HepG2 (cell line): ENCODE measurements around the gene SLC23A2. TPM values are rescaled to one million over a fixed set of nuclear protein-coding genes. Genes with fewer than 3 reads are reported as not detected.

Experiments
- BORCS8-MEF2B ChIP-seq: sonication (generic); formaldehyde crosslinking; IDR thresholded peaks from 2 replicates; pipeline ENCODE4 v1.8.0; 2022; ENCODE audit warnings: mild to moderate bottlenecking, missing genetic modification reagents
- ELF3 ChIP-seq: IDR thresholded peaks from 2 replicates; pipeline ENCODE4 v1.6.1; 2016; ENCODE audit warnings: missing genetic modification reagents, missing compliant biosample characterization
- FOXP1 ChIP-seq, 2 experiments: fragments of 450-650 bp in 1 of 2; IDR thresholded peaks; 2 replicates each; pipeline ENCODE4 v1.6.1; 2017 to 2018; ENCODE audit warnings: antibody characterized with exemption in 1 of 2
- HOXA3 ChIP-seq: sonication (generic); formaldehyde crosslinking; IDR thresholded peaks from 2 replicates; pipeline ENCODE4 v1.5.0; 2020; ENCODE audit warnings: missing genetic modification reagents
- IRX3 ChIP-seq: sonication (generic); formaldehyde crosslinking; IDR thresholded peaks from 2 replicates; pipeline ENCODE4 v1.8.1; 2023; ENCODE audit warnings: mild to moderate bottlenecking, low read depth, missing genetic modification reagents, borderline replicate concordance
- KAT8 ChIP-seq: IDR thresholded peaks from 2 replicates; pipeline ENCODE4 v1.6.1; 2016; ENCODE audit warnings: missing genetic modification reagents, missing compliant biosample characterization
- KDM4B ChIP-seq: sonication (generic); formaldehyde crosslinking; IDR thresholded peaks from 2 replicates; pipeline ENCODE4 v1.4.0; 2020; ENCODE audit warnings: missing genetic modification reagents
- MIER2 ChIP-seq: IDR thresholded peaks from 2 replicates; pipeline ENCODE4 v1.6.1; 2016; ENCODE audit warnings: missing biosample characterization, missing genetic modification reagents
- MTA3 ChIP-seq: sonication (generic); formaldehyde crosslinking; IDR thresholded peaks from 2 replicates; pipeline ENCODE4 v1.4.0; 2020; ENCODE audit warnings: missing genetic modification reagents
- MYNN ChIP-seq: sonication (generic); formaldehyde crosslinking; IDR thresholded peaks from 2 replicates; pipeline ENCODE4 v1.4.0; 2020; ENCODE audit warnings: mild to moderate bottlenecking, low read depth, missing genetic modification reagents
- NFKB2 ChIP-seq: sonication (generic); formaldehyde crosslinking; IDR thresholded peaks from 2 replicates; pipeline ENCODE4 v1.4.0; 2020; ENCODE audit warnings: missing genetic modification reagents, borderline replicate concordance
- POLR2AphosphoS2 ChIP-seq: IDR thresholded peaks from 2 replicates; pipeline ENCODE4 v1.6.1; 2011; ENCODE audit warnings: low read depth, low read length, improper control_type of control experiment
- RCOR2 ChIP-seq: IDR thresholded peaks from 2 replicates; pipeline ENCODE4 v1.6.1; 2016; ENCODE audit warnings: missing biosample characterization, missing genetic modification reagents
- SAP130 ChIP-seq: IDR thresholded peaks from 2 replicates; pipeline ENCODE4 v1.6.1; 2016; ENCODE audit warnings: low read depth
- SP2 ChIP-seq: sonication (generic); formaldehyde crosslinking; IDR thresholded peaks from 2 replicates; pipeline ENCODE4 v1.5.1; 2020; ENCODE audit warnings: mild to moderate bottlenecking, missing genetic modification reagents
- THAP11 ChIP-seq: IDR thresholded peaks from 2 replicates; pipeline ENCODE4 v1.6.1; 2016; ENCODE audit warnings: missing biosample characterization, missing genetic modification reagents
- TP53 ChIP-seq: sonication (generic); formaldehyde crosslinking; conservative IDR thresholded peaks from 2 replicates; pipeline ENCODE4 v1.4.0; 2020; ENCODE audit warnings: missing genetic modification reagents
- ZEB1 ChIP-seq: IDR thresholded peaks from 2 replicates; pipeline ENCODE4 v1.6.1; 2012; ENCODE audit warnings: mild to moderate bottlenecking, low read depth, inconsistent platforms; ENCODE audit not compliant: insufficient replicate concordance
- ZFP37 ChIP-seq: sonication (generic); formaldehyde crosslinking; IDR thresholded peaks from 2 replicates; pipeline ENCODE4 v1.4.0; 2020; ENCODE audit warnings: missing genetic modification reagents, borderline replicate concordance
- ZFP90 ChIP-seq: sonication (generic); formaldehyde crosslinking; IDR thresholded peaks from 2 replicates; pipeline ENCODE4 v1.8.0; 2022; ENCODE audit warnings: missing genetic modification reagents, mild to moderate bottlenecking, inconsistent platforms, borderline replicate concordance
- ZNF180 ChIP-seq: sonication (generic); formaldehyde crosslinking; IDR thresholded peaks from 2 replicates; pipeline ENCODE4 v1.4.0; 2020; ENCODE audit warnings: low read depth, missing genetic modification reagents, borderline replicate concordance
- ZNF383 ChIP-seq: sonication (generic); formaldehyde crosslinking; IDR thresholded peaks from 2 replicates; pipeline ENCODE4 v1.4.0; 2020; ENCODE audit warnings: missing genetic modification reagents, mild to moderate bottlenecking, borderline replicate concordance
- polyA plus RNA-seq, 8 experiments: library from polyadenylated mRNA; depleted of rRNA in 3 of 8; stranded (reverse) in 7 of 8; unstranded in 1 of 8; fragments of >200 nt; fragmentation: Illumina TruSeq in 4 of 8; extraction: Trizol in 4 of 8; gene quantifications; 2 replicates each; pipeline versions ENCODE4 v1.2.1 to v1.2.3, GENCODE V29; 2011 to 2016; ENCODE audit warnings: low read depth in 4 of 8, missing spikeins in 1 of 8, mixed read lengths in 1 of 8; ENCODE audit not compliant: insufficient read depth in 1 of 8
- total RNA-seq, 5 experiments: library from RNA; depleted of rRNA; stranded (reverse); fragments of >200 nt; fragmentation: Illumina TruSeq; extraction: Trizol; gene quantifications; 2 replicates each; pipeline ENCODE4 v1.2.3, GENCODE V29; 2016; ENCODE audit warnings: low read depth in 1 of 5
- TF ChIP-seq, protein P1 (sequence below): sonication (generic); formaldehyde crosslinking; IDR thresholded peaks from 2 replicates; pipeline ENCODE4 v1.4.0; 2020; ENCODE audit warnings: mild to moderate bottlenecking, missing genetic modification reagents, borderline replicate concordance
- TF ChIP-seq, protein P2 (sequence below): sonication (generic); formaldehyde crosslinking; IDR thresholded peaks from 2 replicates; pipeline ENCODE4 v1.4.0; 2020; ENCODE audit warnings: mild to moderate bottlenecking, low read depth, missing genetic modification reagents
- TF ChIP-seq, protein P3 (sequence below): sonication (generic); formaldehyde crosslinking; conservative IDR thresholded peaks from 2 replicates; pipeline ENCODE4 v1.8.0; 2022; ENCODE audit warnings: mild to moderate bottlenecking, moderate library complexity, missing genetic modification reagents

SLC23A2 gene
- total and polyA plus RNA-seq, 2 of the 13 experiments (the other 11 are each of a cell fraction or from before 2014, with no cell fraction given) = 42.2 to 51.2 TPM

DNA sequence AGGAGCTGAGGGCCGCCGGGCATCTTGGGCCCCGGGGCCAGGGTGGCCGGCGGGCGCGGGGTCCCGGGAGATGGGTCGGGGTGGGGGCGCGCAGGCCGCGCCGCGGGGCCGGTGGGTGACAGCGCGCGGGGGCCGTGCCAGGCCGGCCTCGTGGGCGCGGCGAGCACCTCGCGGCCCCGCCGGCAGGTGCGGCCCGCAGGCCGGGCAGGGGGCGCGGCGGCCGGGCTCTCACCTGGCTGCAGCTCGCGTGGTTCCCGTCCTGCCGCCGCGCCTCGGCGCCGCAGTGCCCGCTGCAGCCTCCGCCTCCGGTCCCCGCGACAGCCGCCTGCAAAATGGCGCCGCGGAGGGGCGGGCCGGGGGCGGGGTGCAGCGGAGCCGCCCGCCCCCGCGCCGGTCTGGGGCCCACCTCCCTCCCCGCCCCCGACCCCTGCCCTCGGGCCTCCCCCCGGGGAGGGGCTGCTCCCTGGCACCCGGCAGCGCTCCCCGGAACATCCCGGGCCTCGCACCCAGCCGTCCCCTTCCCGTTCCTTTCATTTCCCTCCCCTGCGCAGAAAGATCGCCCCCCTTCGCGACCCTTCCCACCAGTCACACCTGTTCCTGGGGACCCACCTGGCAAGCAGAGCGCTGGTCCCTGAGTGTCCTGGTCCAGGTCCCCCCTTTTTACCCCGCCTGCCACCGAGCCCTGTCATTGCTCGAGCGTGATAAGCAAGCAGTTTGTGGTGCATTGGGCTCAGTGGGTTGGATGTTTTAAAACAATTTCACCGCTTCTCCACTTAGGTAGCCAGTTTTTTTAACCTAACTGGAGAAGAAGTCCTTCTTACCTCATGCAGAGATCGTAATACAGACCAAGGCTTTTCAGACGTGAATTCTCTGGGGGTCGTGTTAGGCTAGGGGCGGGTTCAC, at the start of gene SLC23A2 (continued):
- TF ChIP-seq, protein P1, sequence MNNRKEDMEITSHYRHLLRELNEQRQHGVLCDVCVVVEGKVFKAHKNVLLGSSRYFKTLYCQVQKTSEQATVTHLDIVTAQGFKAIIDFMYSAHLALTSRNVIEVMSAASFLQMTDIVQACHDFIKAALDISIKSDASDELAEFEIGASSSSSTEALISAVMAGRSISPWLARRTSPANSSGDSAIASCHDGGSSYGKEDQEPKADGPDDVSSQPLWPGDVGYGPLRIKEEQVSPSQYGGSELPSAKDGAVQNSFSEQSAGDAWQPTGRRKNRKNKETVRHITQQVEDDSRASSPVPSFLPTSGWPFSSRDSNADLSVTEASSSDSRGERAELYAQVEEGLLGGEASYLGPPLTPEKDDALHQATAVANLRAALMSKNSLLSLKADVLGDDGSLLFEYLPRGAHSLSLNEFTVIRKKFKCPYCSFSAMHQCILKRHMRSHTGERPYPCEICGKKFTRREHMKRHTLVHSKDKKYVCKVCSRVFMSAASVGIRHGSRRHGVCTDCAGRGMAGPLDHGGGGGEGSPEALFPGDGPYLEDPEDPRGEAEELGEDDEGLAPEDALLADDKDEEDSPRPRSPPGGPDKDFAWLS = peak; percentile 63; the same call in 1 of the 2 replicates
- TF ChIP-seq HOXA3 (peak; percentile 85), IRX3 (CRISPR knock-in tag) (0 out of 2 replicates have a peak, but pooled peaks have one; percentile 50), KAT8 (CRISPR knock-in tag) (no peak), POLR2AphosphoS2 (no peak), ZFP37 (CRISPR knock-in tag) (no peak), ZNF180 (CRISPR knock-in tag) (no peak), ZEB1 (peak; percentile 83), ELF3 (CRISPR knock-in tag) (0 out of 2 replicates have a peak, but pooled peaks have one; percentile 29), BORCS8-MEF2B (CRISPR knock-in tag) (no peak), ZFP90 (CRISPR knock-in tag) (0 out of 2 replicates have a peak, but pooled peaks have one; percentile 27), MYNN (CRISPR knock-in tag) (no peak), FOXP1 (IDR thresholded peaks at IDR 0.05) (no peak), FOXP1 (CRISPR knock-in tag; IDR thresholded peaks at IDR 0.05) (no peak), THAP11 (CRISPR knock-in tag) (no peak; the same call in none of the 2 replicates), ZNF383 (no peak), SAP130 (peak; percentile 56), MTA3 (CRISPR knock-in tag) (no peak), TP53 (CRISPR knock-in tag) (no peak), RCOR2 (CRISPR knock-in tag) (no peak), SP2 (CRISPR knock-in tag) (peak; percentile 1; the same call in 1 of the 2 replicates), MIER2 (CRISPR knock-in tag) (no peak), NFKB2 (CRISPR knock-in tag) (peak; percentile 74; the same call in 1 of the 2 replicates), KDM4B (CRISPR knock-in tag) (peak; percentile 66; the same call in 1 of the 2 replicates)
- TF ChIP-seq, protein P2, sequence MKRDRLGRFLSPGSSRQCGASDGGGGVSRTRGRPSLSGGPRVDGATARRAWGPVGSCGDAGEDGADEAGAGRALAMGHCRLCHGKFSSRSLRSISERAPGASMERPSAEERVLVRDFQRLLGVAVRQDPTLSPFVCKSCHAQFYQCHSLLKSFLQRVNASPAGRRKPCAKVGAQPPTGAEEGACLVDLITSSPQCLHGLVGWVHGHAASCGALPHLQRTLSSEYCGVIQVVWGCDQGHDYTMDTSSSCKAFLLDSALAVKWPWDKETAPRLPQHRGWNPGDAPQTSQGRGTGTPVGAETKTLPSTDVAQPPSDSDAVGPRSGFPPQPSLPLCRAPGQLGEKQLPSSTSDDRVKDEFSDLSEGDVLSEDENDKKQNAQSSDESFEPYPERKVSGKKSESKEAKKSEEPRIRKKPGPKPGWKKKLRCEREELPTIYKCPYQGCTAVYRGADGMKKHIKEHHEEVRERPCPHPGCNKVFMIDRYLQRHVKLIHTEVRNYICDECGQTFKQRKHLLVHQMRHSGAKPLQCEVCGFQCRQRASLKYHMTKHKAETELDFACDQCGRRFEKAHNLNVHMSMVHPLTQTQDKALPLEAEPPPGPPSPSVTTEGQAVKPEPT = 0 out of 2 replicates have a peak, but pooled peaks have one; percentile 35
- TF ChIP-seq, protein P3, sequence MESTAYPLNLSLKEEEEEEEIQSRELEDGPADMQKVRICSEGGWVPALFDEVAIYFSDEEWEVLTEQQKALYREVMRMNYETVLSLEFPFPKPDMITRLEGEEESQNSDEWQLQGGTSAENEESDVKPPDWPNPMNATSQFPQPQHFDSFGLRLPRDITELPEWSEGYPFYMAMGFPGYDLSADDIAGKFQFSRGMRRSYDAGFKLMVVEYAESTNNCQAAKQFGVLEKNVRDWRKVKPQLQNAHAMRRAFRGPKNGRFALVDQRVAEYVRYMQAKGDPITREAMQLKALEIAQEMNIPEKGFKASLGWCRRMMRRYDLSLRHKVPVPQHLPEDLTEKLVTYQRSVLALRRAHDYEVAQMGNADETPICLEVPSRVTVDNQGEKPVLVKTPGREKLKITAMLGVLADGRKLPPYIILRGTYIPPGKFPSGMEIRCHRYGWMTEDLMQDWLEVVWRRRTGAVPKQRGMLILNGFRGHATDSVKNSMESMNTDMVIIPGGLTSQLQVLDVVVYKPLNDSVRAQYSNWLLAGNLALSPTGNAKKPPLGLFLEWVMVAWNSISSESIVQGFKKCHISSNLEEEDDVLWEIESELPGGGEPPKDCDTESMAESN = no peak; the same call in 1 of the 2 replicates
